ENCODE measurements around the gene DHRS2.
A peak's percentile ranks its signal among the peaks of the same experiment; 100 is the strongest.
"Not testable (repeated sequence)": the region's sequence is repeated elsewhere in the genome, so short reads cannot be mapped to it uniquely, and the experiment has no call there.

DHRS2 gene

GRCh38 chr14:23636317-23637211, at the start of gene DHRS2:
TSS of gene DHRS2 (plus strand) at chr14:23636364. CDS start at chr14:23638865, 2,501 bp downstream.
- no peak for DNase-seq (ENCODE audit: low spot score)

- DNase-seq (ENCODE audit: low spot score), result peak; percentile 77
Measured at GRCh38 chr14:23588884-23589598, 47.1 kb upstream of the DHRS2 start.

- DNase-seq (ENCODE audit: low spot score), result no peak
Measured at GRCh38 chr14:23589606-23590005, 46.6 kb upstream of the DHRS2 start.

- no peak for DNase-seq (ENCODE audit: low spot score)
Measured at GRCh38 chr14:23590198-23590597, 46.0 kb upstream of the DHRS2 start.

GRCh38 chr14:23594191-23594590, 42.0 kb upstream of the DHRS2 start:
- not testable (repeated sequence) for DNase-seq (ENCODE audit: low spot score)

GRCh38 chr14:23600322-23600707, 35.8 kb upstream of the DHRS2 start:
- DNase-seq (ENCODE audit: low spot score), result no peak

- DNase-seq (ENCODE audit: low spot score), result no peak
Measured at GRCh38 chr14:23600806-23601205, 35.4 kb upstream of the DHRS2 start.

GRCh38 chr14:23601424-23601823, 34.7 kb upstream of the DHRS2 start:
- no peak for DNase-seq (ENCODE audit: low spot score)

- DNase-seq (ENCODE audit: low spot score), result no peak
Measured at GRCh38 chr14:23601845-23602180, 34.4 kb upstream of the DHRS2 start.

GRCh38 chr14:23602181-23603095, 33.7 kb upstream of the DHRS2 start:
- DNase-seq (ENCODE audit: low spot score), result no peak

GRCh38 chr14:23603103-23603502, 33.1 kb upstream of the DHRS2 start:
- DNase-seq (ENCODE audit: low spot score), result no peak

- no peak for DNase-seq (ENCODE audit: low spot score)
Measured at GRCh38 chr14:23604148-23604547, 32.0 kb upstream of the DHRS2 start.

- DNase-seq (ENCODE audit: low spot score), result no peak
Measured at GRCh38 chr14:23604675-23605170, 31.4 kb upstream of the DHRS2 start.

GRCh38 chr14:23605931-23606585, 30.1 kb upstream of the DHRS2 start:
- DNase-seq (ENCODE audit: low spot score), result peak; percentile 72

- DNase-seq (ENCODE audit: low spot score), result no peak
Measured at GRCh38 chr14:23608454-23608853, 27.7 kb upstream of the DHRS2 start.

GRCh38 chr14:23609001-23609400, 27.2 kb upstream of the DHRS2 start:
- no peak for DNase-seq (ENCODE audit: low spot score)

GRCh38 chr14:23609411-23610089, 26.6 kb upstream of the DHRS2 start:
- DNase-seq (ENCODE audit: low spot score), result not testable (repeated sequence)

- DNase-seq (ENCODE audit: low spot score), result peak; percentile 25
Measured at GRCh38 chr14:23610090-23610814, 25.9 kb upstream of the DHRS2 start.

GRCh38 chr14:23610815-23611289, 25.3 kb upstream of the DHRS2 start:
- no peak for DNase-seq (ENCODE audit: low spot score)

GRCh38 chr14:23612354-23612732, 23.8 kb upstream of the DHRS2 start:
- no peak for DNase-seq (ENCODE audit: low spot score)

All from activated CD4-positive, alpha-beta T cell treated with anti-CD3 and anti-CD28 coated beads, Interleukin-2, Interleukin-4, amounts not matched to agents 100 ng/mL and 50 ng/mL, durations not matched to agents 16 hours and 8 hours (primary cell).